Activated CD8-positive, alpha-beta T cell treated with anti-CD3 and anti-CD28 coated beads for 36 hours (primary cell): ENCODE data around the gene EXOSC10. TPM values are rescaled to one million over a fixed set of nuclear protein-coding genes. Genes with fewer than 3 reads are reported as not detected.

Source experiments
- ATAC-seq: fragments of 200-7000 bp; cut with Tn5 transposase; one replicate; pipeline ENCODE4 v1.10.0; 2021; ENCODE audit warnings: mild to moderate bottlenecking, moderate library complexity
- CTCF ChIA-PET: fragments of 350-600 bp; sonication (Branson Sonifier 250); formaldehyde crosslinking; loops from one replicate; lab custom pipeline; 2021; ENCODE audit warnings: antibody characterized with exemption; lab: Charles Lee
- POLR2A ChIA-PET: fragments of 350-600 bp; sonication (Branson Sonifier 250); formaldehyde crosslinking; loops from one replicate; lab custom pipeline; 2021; ENCODE audit warnings: antibody characterized with exemption; lab: Charles Lee
- DNase-seq: peaks from one replicate; pipeline ENCODE4 v3.0.0-alpha.2; 2020
- H3K27ac Mint-ChIP-seq: one replicate; pipeline ENCODE4 v1.8.0; 2021; ENCODE audit warnings: mild to moderate bottlenecking, mixed read lengths
- H3K27me3 Mint-ChIP-seq: one replicate; pipeline ENCODE4 v1.8.0; 2021; ENCODE audit warnings: mixed read lengths
- H3K36me3 Mint-ChIP-seq: one replicate; pipeline ENCODE4 v1.8.0; 2021; ENCODE audit warnings: low read depth, mixed read lengths
- H3K4me1 Mint-ChIP-seq: one replicate; pipeline ENCODE4 v1.8.0; 2021; ENCODE audit warnings: low read depth, mixed read lengths
- H3K4me3 Mint-ChIP-seq: one replicate; pipeline ENCODE4 v1.8.0; 2021; ENCODE audit warnings: mild to moderate bottlenecking, moderate library complexity, mixed read lengths
- H3K9me3 Mint-ChIP-seq: one replicate; pipeline ENCODE4 v1.8.0; 2021; ENCODE audit warnings: mixed read lengths
- intact Hi-C: fragments of 100-400 bp; cut with micrococcal nuclease; formaldehyde crosslinking; loops from one replicate; pipeline ENCODE4 v1.10.0; 2022
- total RNA-seq, 2 experiments: library from RNA; stranded (reverse); gene quantifications; one replicate each; pipeline ENCODE4 v1.2.3, GENCODE V29; 2021
- TF ChIP-seq, protein P1 (sequence below): fragments of 200-600 bp; IDR thresholded peaks from one replicate; pipeline ENCODE4 v1.8.0; 2022; ENCODE audit warnings: antibody characterized with exemption, mild to moderate bottlenecking

Gene EXOSC10
- total RNA-seq, 2 experiments from 2014 or later: 66.6 to 69.8 TPM

DNA sequence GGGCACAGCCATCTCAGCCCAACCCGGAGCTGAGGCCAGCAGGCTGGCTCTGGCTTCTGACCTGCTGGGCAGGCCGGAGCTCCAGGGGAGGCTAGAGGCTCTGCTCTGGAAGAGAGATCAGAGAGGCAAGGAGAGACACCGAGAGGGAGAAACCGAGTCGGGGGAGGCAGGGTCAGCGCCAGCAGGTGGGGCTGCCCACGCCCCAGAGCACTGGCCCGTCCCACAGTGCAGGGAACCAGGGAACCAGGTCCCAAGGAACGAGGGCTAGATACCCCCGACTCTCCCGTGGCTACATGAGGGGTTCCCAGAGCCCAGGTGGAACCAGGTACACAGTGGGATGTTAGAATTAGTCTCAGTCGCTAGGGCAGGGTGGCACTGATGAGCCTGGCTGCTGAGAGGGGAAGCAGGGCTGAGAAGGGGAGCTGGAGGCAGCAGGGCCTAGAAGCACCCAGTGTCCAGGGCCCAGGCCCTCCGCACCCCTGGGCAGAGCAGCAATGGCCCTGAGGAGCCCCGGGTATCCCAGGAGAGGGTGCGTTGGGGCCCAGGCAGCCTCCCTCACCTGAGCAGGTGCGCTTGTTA is 54.7 kb downstream of the EXOSC10 start:
- CTCF ChIA-PET: no interaction called here
- POLR2A ChIA-PET: no interaction called here
- no peak for ATAC-seq

DNA sequence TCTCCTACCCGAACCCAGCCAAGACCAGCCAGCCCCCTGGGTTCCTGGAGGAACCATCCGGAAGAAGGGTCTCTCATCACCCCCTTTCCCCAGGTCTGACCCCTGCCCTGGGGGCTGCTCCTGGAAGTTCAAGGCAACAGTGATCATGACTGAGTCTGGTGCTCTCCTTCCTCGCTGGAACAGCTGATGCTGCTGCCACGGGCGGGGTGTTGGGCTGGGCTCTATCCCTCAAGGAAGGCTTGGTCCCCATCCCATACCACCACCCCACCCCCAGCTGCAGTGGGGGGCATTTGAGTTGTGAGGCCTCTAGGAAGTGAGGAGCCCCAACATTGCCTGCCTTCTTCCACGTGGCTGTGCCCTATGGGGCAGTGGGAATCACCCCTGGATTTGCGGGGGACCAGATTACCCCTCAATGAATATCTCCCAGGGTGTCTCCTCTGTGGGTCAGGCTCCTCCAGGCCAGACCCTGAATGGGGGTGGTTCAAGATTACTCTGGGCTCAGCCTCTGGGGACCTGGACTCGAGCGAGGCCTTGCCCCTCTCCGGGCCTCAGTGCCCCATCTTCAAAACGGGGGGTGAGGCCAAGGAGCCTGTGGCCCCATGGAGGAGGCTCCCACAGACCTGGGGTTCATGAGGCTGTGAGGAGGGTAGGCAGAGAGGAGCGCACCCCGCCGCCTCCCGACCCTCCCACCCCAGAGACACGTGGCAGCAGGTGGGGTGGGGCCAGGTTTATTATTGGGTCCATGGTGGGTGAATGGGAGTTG is 55.4 kb downstream of the EXOSC10 start:
- Mint-ChIP-seq H3K9me3 (no peaks in the 10 kb centered on the region), H3K4me1 (no peaks in the 10 kb centered on the region), H3K27ac (no peak overlapping the region), H3K36me3 (no peaks in the 10 kb centered on the region), H3K27me3 (no peaks in the 10 kb centered on the region), H3K4me3 (no peak overlapping the region)
- ATAC-seq: no peak
- ChIA-PET POLR2A (interaction anchor here (0.8 to 1.3 kb wide), 2 partner anchors 13 to 14 kb away, joined by 3 to 5 read pairs; no protein-coding TSS in a partner anchor), CTCF (no interaction called here)
- intact Hi-C loops: no loop called here
- DNase-seq: no peak
- TF ChIP-seq, protein P1, sequence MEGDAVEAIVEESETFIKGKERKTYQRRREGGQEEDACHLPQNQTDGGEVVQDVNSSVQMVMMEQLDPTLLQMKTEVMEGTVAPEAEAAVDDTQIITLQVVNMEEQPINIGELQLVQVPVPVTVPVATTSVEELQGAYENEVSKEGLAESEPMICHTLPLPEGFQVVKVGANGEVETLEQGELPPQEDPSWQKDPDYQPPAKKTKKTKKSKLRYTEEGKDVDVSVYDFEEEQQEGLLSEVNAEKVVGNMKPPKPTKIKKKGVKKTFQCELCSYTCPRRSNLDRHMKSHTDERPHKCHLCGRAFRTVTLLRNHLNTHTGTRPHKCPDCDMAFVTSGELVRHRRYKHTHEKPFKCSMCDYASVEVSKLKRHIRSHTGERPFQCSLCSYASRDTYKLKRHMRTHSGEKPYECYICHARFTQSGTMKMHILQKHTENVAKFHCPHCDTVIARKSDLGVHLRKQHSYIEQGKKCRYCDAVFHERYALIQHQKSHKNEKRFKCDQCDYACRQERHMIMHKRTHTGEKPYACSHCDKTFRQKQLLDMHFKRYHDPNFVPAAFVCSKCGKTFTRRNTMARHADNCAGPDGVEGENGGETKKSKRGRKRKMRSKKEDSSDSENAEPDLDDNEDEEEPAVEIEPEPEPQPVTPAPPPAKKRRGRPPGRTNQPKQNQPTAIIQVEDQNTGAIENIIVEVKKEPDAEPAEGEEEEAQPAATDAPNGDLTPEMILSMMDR: no peak

More for the DNA sequence above, 54.7 kb downstream of the EXOSC10 start:
- Mint-ChIP-seq H3K4me1 (no peaks in the 10 kb centered on the region), H3K27me3 (no peaks in the 10 kb centered on the region), H3K27ac (no peak overlapping the region), H3K36me3 (no peaks in the 10 kb centered on the region), H3K9me3 (no peaks in the 10 kb centered on the region), H3K4me3 (no peak overlapping the region)
- DNase-seq: no peak
- intact Hi-C loops: no loop called here
- TF ChIP-seq, protein P1: no peak

DNA sequence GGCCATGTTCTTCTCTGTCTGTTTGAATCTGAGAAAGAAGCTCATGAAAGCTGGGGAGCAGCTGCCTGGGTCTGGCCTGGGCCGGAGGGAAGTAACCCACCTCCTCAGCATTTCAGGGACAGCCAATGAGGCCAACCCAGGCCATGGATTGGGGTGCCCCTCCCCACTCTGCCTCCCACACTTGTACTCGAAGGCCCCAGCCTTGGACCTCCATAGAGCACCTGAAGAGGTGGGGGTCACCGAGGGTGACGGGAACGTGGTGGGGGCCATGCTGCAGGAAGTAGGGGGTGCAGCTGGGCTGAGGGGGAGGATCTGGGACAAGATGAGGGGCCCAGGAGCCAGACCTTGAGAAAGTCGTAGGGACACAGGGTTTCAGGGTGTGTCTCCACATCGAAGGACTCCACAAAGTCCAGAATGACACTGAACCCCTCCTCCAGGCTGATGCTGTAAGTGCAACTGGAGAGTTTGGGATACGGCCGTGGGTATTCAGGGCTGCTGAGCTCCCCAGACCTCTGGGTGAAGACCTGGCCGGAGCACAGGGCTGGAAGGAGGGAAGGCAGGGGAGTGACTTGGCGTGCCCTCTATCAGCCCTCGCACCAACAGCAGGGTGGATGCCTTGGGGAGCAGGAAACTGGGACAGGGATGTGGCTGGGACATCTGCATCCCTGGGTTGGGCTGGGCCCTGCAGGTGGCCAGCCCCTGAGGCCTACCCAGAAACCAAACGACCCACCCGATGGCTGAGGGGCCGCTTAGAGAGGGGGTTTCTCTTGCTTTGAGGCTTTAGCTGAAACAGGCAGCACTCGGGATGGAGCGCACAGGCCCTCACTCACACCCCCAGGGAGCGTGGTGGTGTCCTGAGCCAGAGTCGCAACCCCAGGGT is 56.4 kb downstream of the EXOSC10 start:
- no peak overlapping the region for H3K4me3 Mint-ChIP-seq
- TF ChIP-seq, protein P1: no peak
- H3K27ac Mint-ChIP-seq: no peak overlapping the region
- CTCF ChIA-PET: no interaction called here
- intact Hi-C loops: no loop called here
- H3K36me3 Mint-ChIP-seq: no peaks in the 10 kb centered on the region
- H3K27me3 Mint-ChIP-seq: no peaks in the 10 kb centered on the region
- ATAC-seq: no peak
- DNase-seq: no peak
- POLR2A ChIA-PET: interaction anchor here (0.8 to 1.5 kb wide), 4 partner anchors 13 to 56 kb away, joined by 3 to 5 read pairs (median 4); partner anchors contain the start of gene EXOSC10
- H3K4me1 Mint-ChIP-seq: no peaks in the 10 kb centered on the region
- no peaks in the 10 kb centered on the region for H3K9me3 Mint-ChIP-seq

DNA sequence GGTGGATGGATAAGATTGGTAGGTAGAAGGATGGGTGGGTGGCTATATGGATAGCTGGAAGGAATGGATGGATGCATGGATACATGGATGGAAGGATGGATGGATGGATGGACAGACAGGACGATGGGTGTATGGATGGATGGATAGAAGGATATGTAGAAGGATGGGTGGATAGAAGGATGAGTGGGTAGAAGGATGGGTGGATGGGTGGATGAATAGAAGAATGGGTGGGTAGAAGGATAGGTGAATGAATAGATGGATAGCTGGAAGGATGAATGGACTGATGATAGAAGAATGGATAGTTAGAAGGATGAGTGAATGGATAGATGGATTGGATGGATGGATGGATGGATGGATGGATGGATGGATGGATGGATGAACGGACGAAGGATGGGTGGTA is 57.6 kb downstream of the EXOSC10 start:
- intact Hi-C loops: no loop called here
- no peak for DNase-seq
- no peak for ATAC-seq
- H3K27me3 Mint-ChIP-seq: peaks cover 2% of the 10 kb centered on the region
- no peak overlapping the region for H3K4me3 Mint-ChIP-seq
- H3K36me3 Mint-ChIP-seq: no peaks in the 10 kb centered on the region
- ChIA-PET POLR2A (interaction anchor here (1.4 to 1.5 kb wide), 2 partner anchors 19 to 58 kb away, joined by 3 to 5 read pairs; partner anchors contain the start of gene EXOSC10), CTCF (interaction anchor here (0.7 kb wide), 1 partner anchor 803 kb away, joined by 4 read pairs; no protein-coding TSS in a partner anchor)
- peaks cover 5% of the 10 kb centered on the region for H3K4me1 Mint-ChIP-seq
- H3K9me3 Mint-ChIP-seq: no peaks in the 10 kb centered on the region
- H3K27ac Mint-ChIP-seq: no peak overlapping the region
- TF ChIP-seq, protein P1: no peak
